K562 (cell line): ENCODE data around the gene HGFAC.

ENCODE experiments used
- ATF3 ChIP-seq, 2 experiments: fragments of 450-650 bp in 1 of 2; sonication (generic) in 1 of 2; formaldehyde crosslinking in 1 of 2; IDR thresholded peaks in 1 of 2; conservative IDR thresholded peaks in 1 of 2; 2 replicates each; pipeline versions ENCODE4 v1.6.1 to v1.8.1; 2016 to 2023; ENCODE audit warnings: mild to moderate bottlenecking in 2 of 2, moderate library complexity in 2 of 2, inconsistent platforms in 1 of 2, missing genetic modification reagents in 1 of 2
- CTCF ChIP-seq, 3 experiments: IDR thresholded peaks in 2 of 3; conservative IDR thresholded peaks in 1 of 3; 2 replicates each; pipeline ENCODE4 v1.5.1; 2011 to 2012; ENCODE audit warnings: low read length in 3 of 3, mild to moderate bottlenecking in 3 of 3, control low read depth in 2 of 3, improper control_type of control experiment in 1 of 3, inconsistent platforms in 1 of 3, low read depth in 1 of 3, mixed read lengths in 1 of 3, moderate library complexity in 1 of 3; ENCODE audit not compliant: insufficient read depth in 2 of 3
- EP300 ChIP-seq: IDR thresholded peaks from 2 replicates; pipeline ENCODE4 v1.6.1; 2012; ENCODE audit warnings: low read length, improper control_type of control experiment
- ETV5 ChIP-seq: sonication (generic); formaldehyde crosslinking; IDR thresholded peaks from 2 replicates; pipeline ENCODE4 v1.4.0; 2020; ENCODE audit warnings: low read depth, mild to moderate bottlenecking, missing genetic modification reagents
- MYC ChIP-seq, 2 experiments: fragments of 250-450 bp in 1 of 2; sonication (Bioruptor Pico) in 1 of 2; IDR thresholded peaks; 2 replicates each; pipeline versions ENCODE4 v1.5.1 to v1.6.1; 2012 to 2021; ENCODE audit warnings: low read depth in 2 of 2, borderline replicate concordance in 1 of 2, improper control_type of control experiment in 1 of 2, low read length in 1 of 2, mild to moderate bottlenecking in 1 of 2, moderate library complexity in 1 of 2
- POLR2A ChIP-seq: fragments of 450-650 bp; conservative IDR thresholded peaks from 2 replicates; pipeline ENCODE4 v1.6.1; 2016
- POLR2AphosphoS5 ChIP-seq: IDR thresholded peaks from 2 replicates; pipeline ENCODE4 v1.6.1; 2011; ENCODE audit warnings: mild to moderate bottlenecking, low read depth, low read length, moderate library complexity; ENCODE audit not compliant: control insufficient read depth, insufficient read depth
- SETDB1 ChIP-seq: IDR thresholded peaks from one replicate; pipeline ENCODE4 v1.6.1; 2012; ENCODE audit warnings: low read length, control low read depth, inconsistent platforms
- SMARCC2 ChIP-seq: fragments of 450-650 bp; IDR thresholded peaks from 2 replicates; pipeline ENCODE4 v1.6.1; 2017; ENCODE audit warnings: antibody characterized with exemption, moderate library complexity, mild to moderate bottlenecking, low read depth
- TBP ChIP-seq: optimal IDR thresholded peaks from 2 replicates; pipeline ENCODE3; 2011; ENCODE audit warnings: low read depth, low read length, improper control_type of control experiment
- TCF7 ChIP-seq: sonication (generic); IDR thresholded peaks from 2 replicates; pipeline ENCODE4 v1.6.1; 2016; ENCODE audit warnings: antibody characterized with exemption, borderline replicate concordance
- ZNF23 ChIP-seq: fragments of 250-450 bp; sonication (Bioruptor Pico); IDR thresholded peaks from 2 replicates; pipeline ENCODE4 v1.4.0; 2020; ENCODE audit warnings: mild to moderate bottlenecking

DNA sequence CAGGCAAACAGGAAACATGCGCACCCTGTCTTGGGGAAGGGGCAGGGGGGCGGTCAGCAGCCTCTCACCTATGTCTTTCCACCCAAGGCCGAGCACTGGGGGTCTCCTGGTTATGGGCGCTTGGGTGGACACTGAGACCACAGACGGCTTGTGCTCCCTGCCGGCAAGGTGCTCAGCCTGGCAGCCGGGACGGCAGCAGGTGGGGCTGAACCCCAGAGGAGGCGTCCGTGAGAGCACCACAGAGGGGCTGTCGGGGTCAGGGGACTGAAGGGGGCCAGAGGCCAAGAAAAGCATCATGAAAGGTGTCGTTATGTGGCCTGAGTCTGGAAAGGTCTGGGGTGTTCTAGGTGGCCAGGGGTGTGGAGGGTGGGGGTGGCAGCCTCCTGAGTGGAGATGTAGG lies 40.9 kb downstream of the HGFAC start:
- TF ChIP-seq MYC (IDR thresholded peaks at IDR 0.05; ENCODE audit: low read depth, low read length), result no peak
- TF ChIP-seq MYC (CRISPR knock-in tag; IDR thresholded peaks at IDR 0.05; ENCODE audit: borderline replicate concordance, low read depth), result no peak
- no peak for TF ChIP-seq CTCF (IDR thresholded peaks at IDR 0.05 in 2 of 3, conservative IDR thresholded peaks at IDR 0.05 in 1 of 3; ENCODE audit: insufficient read depth in 2 of 3, low read depth in 1 of 3, low read length in 3 of 3)
- TF ChIP-seq POLR2A, result no peak
- no peak for TF ChIP-seq POLR2AphosphoS5
- no peak for TF ChIP-seq SMARCC2
- TF ChIP-seq TCF7, result no peak
- TF ChIP-seq SETDB1, result no peak
- TF ChIP-seq ETV5 (CRISPR knock-in tag), result no peak
- TF ChIP-seq EP300, result no peak
- TF ChIP-seq ATF3 (IDR thresholded peaks at IDR 0.05), result no peak
- TF ChIP-seq ATF3 (CRISPR knock-in tag; conservative IDR thresholded peaks at IDR 0.05), result no peak
- no peak for TF ChIP-seq ZNF23 (CRISPR knock-in tag)
- TF ChIP-seq TBP, result no peak
